CD4-positive, alpha-beta T cell treated with Interleukin-15 for 1 hour (primary cell): ENCODE measurements around the gene C12orf56.
"Not testable (repeated sequence)": the region's sequence is repeated elsewhere in the genome, so short reads cannot be mapped to it uniquely, and the experiment has no call there.

Source experiments
- DNase-seq: peaks from one replicate; pipeline ENCODE4 v3.0.0-alpha.2; 2020

Gene C12orf56

DNA sequence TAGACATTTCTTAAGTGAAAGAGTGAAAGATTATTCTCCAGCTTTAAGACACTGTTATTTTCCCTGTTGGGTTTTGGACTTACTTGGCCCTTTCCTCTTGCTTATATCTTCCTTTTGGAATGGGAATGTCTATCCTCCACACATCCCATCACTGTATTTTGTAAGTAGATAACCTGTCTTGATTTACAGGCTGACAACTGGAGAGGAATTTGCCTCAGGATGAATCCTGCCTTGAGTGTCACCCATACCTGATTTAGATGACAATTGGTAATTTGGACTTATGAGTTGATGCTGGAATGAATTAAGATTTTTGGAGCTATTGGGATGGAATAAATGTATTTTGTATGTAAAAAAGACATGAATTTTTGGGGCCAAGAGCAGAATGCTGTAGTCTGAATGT is 94.3 kb downstream of the C12orf56 start:
- no peak for DNase-seq

DNA sequence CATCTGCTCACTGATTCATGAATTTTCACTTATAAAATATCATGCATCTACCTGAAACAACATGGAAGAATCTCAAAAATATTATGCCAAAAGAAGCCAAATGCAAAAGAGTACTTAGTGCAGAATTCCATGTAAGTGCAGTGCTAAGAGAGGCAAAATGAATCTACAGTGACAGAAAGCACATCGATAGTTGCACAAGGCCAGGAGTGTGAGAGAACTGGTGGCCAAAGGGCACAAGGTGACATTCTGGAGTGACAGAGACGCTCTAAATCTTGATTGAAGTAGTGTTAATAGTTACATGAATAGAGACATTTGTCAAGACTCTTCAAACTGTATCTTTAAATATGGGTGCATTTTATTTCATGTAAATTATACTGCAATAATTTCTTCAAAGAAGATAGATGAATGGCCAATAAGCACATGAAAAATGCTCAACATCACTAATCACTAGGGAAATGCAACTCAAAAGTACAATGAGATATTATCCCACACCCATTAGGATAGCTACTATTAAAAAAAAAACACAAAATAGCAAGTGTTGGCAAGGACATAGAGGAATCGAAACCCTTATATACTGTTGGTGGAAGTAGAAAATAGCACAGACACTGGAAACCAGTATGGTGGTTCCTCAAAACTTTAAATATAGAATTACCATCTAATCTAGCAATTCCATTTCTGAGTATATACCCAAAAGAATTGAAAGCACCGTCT is 96.7 kb downstream of the C12orf56 start:
- no peak for DNase-seq

DNA sequence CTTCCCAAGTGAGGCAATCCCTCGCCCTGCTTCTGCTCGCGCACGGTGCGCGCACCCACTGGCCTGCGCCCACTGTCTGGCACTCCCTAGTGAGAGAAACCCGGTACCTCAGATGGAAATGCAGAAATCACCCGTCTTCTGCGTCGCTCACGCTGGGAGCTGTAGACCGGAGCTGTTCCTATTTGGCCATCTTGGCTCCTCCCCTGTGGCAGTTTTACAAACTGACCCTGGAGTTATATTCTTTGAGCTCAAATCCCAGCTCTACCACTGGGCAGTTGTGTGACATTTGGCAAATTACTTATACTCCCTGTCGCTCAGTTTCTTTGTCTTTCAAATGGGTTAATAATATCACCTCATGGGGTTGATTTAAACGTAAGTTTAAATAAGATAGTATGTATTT is 97.4 kb downstream of the C12orf56 start:
- not testable (repeated sequence) for DNase-seq

DNA sequence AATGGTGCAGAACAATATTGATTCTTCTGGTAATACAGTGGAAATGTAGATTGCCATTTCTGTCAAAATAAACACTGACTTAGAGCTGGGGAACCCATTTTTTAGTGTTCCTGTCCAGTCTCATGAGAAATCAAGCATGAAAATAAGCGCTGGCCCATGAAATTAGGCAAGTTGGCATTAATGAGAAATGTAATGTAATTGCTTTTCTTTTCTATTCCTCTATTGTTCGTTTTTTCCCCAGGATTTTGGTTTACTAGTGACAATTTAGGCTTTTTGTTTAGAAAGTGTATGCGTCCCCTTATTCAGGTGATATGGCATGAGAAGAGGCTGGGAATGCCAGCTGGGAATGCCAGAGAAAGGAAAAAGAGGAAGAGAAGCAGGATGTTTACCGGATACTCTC is 104.0 kb downstream of the C12orf56 start:
- DNase-seq, result no peak

DNA sequence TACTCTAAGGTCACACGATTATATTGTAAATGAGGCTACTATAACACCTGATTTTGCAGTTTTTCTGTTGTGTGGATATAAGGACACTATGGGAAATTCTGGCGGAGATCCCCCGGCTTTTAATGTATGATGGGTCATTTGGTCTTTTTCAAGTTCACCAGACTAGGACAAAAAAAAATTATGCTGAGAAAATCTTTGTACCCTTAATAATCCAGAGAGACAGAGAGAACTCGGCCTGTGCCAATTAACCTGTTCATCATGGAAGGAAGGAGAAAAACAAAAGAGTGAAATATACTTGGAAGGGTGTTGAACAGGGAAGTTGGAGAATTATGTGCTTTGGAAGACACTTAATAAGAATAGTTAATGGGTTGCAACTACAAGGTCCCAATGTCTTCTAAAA is 106.3 kb downstream of the C12orf56 start:
- no peak for DNase-seq

DNA sequence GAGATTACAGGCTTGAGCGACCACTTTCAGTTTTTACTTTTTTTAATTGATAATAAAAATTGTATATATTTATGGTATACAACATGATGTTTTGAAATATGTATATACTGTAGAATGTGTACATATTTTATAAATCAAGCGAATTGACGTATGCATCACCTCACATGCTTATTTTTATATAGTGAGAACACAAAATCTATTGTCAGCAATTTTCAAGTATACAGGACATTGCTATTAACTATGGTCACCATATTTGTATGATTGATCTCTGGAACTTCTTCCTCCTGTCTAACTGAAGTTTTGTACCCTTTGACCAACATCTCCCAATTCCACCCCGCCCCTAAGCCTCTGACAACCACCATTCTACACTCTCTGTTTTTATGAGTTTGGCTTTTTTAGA is 112.1 kb downstream of the C12orf56 start:
- DNase-seq, result no peak

DNA sequence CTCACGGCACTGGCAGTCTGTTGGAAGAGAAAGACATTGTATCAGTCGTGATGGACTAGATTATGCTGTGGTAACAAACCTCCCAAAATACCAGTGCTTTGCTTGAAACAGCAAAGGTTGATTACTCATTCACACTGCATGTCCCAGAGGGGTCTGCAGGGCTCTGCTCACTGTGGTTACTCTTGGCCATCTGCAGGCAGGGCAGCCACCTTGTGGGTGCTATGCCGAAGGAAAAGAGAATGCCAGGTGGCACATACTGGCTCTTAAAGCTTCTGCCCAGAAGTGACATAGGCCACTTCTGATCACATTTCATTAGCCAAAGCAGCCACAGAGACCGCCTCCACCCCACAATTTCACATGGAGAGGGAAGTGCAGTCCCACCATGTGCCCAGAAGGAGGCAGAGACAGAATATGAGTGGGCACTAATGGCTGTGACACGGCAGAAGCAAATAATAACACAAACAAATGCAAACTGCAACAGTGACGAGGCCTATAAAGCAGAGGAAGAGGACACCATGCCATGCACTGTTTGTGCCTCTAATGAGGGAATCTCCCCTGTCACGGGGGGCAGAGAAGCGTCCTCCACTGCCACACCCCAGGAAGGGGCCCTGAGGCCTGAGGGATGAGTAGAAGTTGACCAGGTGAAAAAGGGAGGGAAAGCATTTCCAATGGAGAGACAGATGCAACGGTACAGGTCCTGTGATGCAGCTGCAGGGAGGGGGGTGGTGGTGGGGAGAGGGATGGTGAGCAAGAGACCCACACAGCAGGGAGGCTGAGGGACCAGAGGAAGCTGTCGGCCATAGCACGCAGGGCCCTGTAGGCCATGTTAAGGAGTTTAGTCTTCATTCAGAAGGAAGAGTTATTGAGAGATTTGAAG is 116.8 kb downstream of the C12orf56 start:
- DNase-seq, result no peak

DNA sequence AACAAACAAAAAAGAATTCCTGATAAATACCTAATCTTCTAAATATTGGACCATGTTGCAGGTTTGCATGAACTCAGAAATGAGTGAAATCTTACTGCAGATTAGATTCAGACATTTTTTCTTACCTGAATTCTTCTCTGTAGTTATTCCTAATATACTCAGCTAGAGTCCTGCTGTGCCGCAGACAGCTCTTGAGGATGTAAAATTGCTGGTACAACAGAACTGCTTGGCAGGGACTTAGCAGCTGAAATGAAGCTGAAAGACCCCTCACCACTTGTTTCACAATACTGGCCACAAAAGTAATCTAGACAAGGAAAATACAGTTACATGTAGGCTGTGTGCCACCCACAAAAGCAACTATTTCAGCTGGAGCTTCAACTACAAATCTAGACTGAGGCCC is 120.1 kb downstream of the C12orf56 start:
- DNase-seq, result no peak

DNA sequence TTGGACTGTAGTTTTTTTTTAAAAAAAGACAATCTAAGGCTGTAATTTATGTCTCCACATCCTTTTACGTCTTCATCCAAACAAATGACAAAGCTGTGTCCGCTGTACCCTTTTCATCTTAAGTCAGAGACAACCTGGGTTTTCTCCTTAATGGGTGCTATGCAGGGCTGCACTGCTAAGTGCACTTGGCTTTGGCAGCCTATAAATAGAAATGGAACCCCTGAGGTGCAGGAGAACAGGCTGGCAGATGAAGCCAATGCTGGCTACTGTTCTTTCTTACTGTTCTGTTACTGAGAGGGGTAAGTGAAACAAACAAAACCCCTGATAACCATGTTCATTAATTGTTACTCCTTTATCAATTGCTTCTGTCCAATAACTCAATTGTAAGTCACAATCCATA is 121.4 kb downstream of the C12orf56 start:
- no peak for DNase-seq

DNA sequence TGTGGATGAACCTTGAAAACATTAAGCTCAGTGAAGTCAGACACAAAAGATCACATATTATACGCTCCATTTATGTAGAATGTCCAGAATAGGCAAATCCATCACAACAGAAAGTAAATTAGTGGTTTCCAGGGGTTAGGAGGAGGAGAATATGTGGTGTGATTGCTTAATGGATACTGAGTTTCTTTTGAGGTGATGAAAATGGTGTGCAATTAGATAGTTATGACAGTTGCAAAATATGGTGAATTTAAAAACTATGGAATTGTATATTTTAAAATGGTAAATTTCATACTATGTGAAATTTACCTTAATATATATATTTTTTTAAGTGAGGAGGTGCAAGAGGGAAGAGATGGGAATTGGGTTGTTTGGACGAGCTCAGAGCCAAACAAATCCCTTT is 122.1 kb downstream of the C12orf56 start:
- no peak for DNase-seq

DNA sequence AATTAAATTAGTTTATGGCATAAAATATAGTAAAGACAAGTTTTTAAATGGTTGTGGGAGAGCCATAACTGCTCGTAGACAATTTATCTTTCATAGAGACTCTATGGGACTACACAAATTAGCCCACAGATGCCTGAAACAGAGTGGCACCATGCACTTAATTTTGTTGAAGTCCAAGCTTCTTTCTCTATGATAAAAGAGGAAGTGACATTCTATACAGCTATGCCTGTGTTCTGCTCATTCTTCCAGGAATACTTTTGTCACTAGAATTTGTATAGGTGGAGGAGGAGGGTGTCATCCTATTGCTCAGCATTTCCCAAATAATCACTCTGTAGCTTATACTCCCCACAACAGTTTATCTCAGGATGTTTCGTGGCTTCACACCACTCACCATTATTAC is 124.7 kb downstream of the C12orf56 start:
- no peak for DNase-seq

DNA sequence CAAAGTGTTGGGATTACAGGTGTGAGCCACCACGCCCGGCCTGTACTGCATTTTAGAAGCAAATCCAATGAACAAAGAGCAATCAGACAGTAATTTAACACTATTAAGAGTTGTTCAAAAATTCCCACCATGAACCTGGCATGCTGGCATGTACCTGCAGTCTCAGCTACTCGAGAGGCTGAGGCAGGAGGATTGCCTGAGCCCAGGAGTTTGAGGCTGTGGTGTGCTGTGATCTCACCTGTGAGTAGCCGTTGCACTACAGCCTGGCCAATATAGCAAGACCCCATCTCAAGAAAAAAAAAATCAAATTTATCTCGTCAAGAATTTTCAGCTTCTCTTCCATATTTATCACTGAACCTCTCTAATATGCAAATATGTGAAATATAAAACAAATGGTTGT is 128.7 kb downstream of the C12orf56 start:
- no peak for DNase-seq

DNA sequence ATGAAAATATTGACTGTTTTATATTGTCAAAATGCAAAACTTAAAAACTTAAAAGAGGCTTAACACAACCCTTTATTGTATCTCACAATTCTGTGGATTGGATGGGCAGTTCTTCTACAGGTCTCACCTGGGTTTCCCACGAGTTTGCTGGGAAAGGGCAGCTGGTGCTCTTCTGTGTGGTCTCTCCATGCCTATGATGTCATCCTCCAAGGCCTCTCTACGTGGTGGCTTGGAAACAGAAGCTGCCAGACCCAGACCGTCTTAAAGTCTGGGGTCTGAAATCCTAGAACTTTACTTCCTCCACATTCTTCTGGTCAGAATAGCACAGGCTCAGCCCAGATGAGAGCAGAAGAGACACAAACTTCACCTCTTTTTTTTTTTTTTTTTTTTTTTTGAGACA is 132.0 kb downstream of the C12orf56 start:
- no peak for DNase-seq

DNA sequence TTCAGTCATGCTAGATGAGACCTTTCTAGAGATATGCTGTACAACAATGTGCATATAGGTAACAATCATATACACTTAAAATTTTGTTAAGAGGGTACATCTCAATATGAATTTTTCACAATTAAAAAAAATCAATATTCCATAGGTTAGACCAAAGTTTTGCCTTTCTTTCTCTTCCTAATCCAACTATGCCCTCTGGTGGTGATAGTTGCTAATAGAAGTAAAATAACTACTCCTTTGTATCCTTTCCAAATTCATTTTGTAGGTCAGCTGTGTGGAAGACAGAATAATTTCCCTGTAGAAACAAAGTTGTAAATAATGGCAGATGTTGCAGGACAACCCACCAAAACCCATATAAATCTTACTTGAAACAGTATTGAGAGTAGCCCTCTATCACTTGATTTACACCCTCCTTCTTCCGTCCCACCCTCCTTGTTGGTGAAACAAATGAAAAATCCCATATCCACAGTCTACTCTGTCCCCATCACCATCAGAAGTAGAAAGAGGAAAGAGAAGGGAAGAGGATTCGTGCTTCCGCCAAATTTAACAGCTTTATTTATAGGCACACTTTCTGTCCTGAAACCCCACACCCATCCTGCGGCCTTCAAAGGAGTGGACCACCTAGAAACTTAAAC is 134.3 kb downstream of the C12orf56 start:
- DNase-seq, result no peak

DNA sequence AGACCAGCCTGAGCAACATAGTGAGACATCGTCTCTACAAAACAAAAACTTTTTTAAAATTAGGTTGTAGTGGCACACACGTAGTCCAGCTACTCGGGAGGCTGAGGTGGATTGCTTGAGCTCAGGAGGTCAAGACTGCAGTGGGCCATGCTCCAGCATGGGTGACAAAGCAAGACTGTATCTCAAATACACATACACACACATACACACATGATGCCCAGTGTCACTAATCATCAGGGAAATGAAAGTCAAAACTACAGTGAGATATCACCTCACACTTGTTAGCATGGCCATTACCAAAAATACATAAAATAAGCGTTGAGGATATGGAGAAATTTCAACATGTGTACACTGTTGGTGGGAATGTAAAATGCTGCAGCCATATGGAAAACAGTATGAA is 135.3 kb downstream of the C12orf56 start:
- no peak for DNase-seq

DNA sequence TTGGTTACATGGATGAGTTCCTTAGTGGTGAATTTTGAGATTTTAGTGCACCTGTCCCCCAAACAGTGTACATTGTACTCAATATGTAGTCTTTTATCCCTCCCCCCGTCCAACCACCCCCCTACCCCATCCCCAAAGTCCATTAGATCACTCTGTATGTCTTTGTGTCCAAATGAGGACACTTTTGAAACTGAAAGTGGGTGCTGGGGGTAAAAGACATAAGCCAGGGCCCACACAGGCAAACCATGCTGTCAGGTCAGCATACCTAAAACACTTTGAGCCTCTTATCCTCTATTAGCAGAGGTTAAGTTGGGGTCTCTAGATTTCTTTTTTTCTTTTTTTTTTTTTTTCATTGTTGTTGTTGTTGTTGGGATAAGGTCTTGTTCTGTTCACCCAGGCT is 137.2 kb downstream of the C12orf56 start:
- DNase-seq, result no peak

DNA sequence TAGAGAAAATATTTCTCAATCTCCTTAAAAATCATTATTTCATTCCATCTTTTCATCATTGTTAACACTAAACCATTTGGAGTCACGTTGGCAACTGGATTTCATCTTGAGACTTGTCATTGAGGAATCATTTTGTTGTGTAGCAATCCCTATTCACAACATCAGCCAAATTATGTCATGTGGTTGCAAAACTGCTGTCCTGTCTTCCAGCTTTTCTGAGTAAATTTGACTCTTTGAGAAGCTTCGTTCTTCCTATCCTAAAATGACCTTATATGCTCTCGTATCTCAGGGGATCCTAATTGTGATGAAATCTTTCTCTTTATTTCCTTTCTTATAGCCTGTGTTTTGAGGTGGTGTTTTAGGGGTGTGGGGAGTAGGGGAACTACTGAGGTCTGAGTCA is 137.9 kb downstream of the C12orf56 start:
- no peak for DNase-seq

DNA sequence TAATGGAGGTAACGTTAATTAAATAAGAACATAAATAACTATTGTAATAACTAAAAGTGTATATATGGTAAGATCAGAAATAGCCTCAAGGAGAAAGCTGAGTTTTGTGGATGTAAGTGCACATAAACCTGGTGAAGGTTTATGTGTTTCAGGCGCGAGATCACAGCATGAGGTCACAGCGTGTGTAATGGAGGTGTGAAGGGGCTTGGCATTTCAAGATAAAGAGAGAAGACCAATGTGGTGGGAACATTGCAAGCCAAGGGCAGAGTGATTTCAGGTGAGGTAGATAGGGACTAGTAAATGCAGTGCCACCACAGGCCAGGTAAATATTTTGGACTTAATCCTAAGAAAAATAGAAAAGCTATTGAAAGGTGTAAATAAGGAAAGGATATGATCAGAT is 146.7 kb downstream of the C12orf56 start:
- DNase-seq, result no peak

DNA sequence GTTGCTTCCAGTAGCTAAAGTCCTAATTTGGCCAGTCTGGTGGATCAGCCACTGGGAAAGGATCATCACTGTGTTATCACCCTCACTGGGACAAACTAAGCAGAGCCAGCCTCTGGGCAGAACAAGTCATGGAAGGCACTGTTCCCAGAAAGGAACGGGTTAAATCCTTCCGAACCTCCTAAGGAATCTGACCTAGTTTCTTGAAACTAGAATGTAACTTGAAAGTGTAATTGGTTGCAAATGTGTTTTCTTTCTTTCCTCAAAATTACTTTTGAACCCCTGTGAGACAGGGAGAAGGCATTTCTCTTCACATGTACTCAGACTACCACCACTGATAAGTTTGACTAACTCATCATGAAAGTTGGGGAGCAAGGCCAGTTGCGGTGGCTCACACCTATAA is 149.8 kb downstream of the C12orf56 start:
- no peak for DNase-seq

DNA sequence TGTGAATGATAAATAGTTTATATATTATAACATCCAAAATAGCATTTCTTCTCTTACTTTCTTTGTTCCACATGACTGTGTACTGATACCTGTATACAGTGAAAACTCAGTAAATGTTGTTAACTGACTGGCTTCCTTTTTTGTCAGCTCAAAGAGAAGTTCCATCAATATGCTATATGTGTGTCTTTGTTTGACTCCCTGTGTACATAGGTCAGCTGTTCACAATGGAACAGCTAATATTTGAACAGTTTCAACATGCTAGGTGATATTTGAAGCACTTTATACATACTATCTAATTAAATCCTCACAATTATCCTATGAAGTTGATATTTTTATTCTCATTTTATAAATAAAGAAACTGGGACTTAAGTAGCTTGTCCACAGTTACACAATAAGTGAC is 153.2 kb downstream of the C12orf56 start:
- DNase-seq, result no peak

DNA sequence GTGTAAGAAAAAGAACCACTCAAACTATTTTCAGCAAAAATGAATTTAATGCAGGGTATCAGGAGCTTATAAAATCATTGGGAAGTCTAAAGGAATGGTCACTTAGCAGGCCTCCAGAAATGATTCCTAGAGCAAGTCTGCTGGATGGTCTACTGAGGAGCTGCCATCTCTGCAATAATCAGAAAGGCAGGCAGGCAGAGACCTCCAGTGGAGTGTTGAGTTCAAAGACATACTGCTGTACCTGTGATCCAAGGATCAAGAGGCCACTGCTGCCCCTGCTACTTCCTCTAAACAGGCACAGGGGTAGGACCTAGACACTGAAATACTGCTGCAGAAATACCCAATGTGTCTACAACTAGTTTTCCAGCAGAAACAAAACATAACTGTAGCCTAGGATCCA is 154.0 kb downstream of the C12orf56 start:
- no peak for DNase-seq

DNA sequence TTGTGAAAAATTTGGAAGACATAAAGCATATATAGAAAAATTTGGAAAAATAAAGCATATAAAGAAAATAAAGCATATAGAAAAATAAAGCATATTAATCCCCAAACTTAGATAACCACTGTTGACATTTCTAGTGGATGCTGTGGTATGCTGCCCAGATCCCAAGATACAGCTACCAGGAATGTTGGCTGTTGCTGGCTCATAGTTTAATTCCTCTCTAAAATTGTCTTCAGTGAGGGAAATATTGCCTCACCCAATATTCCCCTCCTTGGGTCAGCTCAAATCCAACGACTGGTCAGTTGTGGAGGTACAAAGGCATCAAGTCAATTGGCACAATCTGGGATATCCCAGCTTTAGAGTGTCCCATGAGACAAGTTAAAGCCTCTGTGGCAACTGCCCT is 158.4 kb downstream of the C12orf56 start:
- no peak for DNase-seq

DNA sequence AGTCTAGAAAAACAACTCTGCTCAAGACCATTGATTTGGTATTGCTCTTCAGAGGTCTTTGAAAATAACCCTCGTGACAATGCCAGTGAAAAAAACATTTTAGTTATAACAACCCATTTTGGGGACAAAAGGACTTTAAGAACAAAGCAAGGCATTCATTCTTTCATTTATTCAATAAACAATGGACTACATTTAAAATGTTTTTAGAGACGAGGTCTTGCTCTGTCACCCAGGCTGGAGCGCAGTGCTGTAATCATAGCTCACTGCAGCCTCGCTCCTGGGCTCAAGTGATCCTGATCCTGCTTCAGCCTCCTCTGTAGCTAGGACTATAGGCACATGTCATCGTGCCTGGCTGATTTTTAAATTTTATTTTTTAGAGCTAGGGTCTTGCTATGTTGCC is 160.8 kb downstream of the C12orf56 start:
- DNase-seq, result no peak

DNA sequence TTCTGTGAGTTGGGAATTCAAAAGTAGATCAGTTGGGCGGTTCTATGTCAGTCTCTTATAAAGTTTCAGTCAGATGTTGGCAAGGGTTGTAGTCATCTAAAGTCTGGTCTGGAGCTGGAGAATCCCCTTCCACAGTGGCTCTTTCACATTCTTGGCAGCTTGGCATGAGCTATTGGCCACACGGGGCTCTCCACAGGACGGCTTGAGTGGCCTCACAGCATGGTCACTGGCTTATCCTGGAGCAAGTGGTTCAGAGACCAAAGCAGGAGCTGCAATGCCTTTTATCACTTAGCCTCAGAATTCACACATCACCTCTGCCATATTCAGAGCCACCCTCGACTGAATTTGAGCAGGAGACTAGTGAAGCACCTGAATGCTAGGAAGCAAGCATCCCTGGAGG is 161.3 kb downstream of the C12orf56 start:
- no peak for DNase-seq
